GM23338 (cell line): Measurements from ENCODE around the gene VSTM5. TPM values are rescaled to one million over a fixed set of nuclear protein-coding genes. Genes with fewer than 3 reads are reported as not detected.
"Not testable (repeated sequence)": the region's sequence is repeated elsewhere in the genome, so short reads cannot be mapped to it uniquely, and the experiment has no call there.

Source experiments
- ATAC-seq: fragments of 200-7000 bp; cut with Tn5 transposase; 3 replicates; pipeline ENCODE4 v1.9.1; 2020
- DNase-seq: peaks from one replicate; pipeline ENCODE4 v3.0.0-alpha.2; 2015; ENCODE audit warnings: low spot score
- H2AFZ ChIP-seq: fragments of 200-600 bp; sonication (generic); 2 replicates; pipeline ENCODE4 v1.8.0; 2016; ENCODE audit warnings: antibody characterized with exemption, mild to moderate bottlenecking, moderate library complexity
- H3F3A ChIP-seq: fragments of 200-600 bp; sonication (generic); replicated peaks from 2 replicates; pipeline ENCODE4 v1.8.0; 2017; ENCODE audit warnings: antibody characterized with exemption, mixed run types, low read depth
- H3K27ac ChIP-seq: fragments of 200-600 bp; sonication (generic); 2 replicates; pipeline ENCODE4 v1.6.1; 2016; ENCODE audit warnings: low read depth
- H3K27me3 ChIP-seq: fragments of 200-600 bp; sonication (generic); 2 replicates; pipeline ENCODE4 v1.8.0; 2016; ENCODE audit warnings: mild to moderate bottlenecking, mixed run types, moderate library complexity; ENCODE audit not compliant: insufficient read depth
- H3K36me3 ChIP-seq: fragments of 200-600 bp; sonication (generic); 2 replicates; pipeline ENCODE4 v1.8.0; 2016; ENCODE audit warnings: mild to moderate bottlenecking; ENCODE audit not compliant: insufficient read depth
- H3K4me1 ChIP-seq: fragments of 200-600 bp; sonication (generic); 2 replicates; pipeline ENCODE4 v1.8.0; 2016; ENCODE audit warnings: mild to moderate bottlenecking, moderate library complexity; ENCODE audit not compliant: insufficient read depth
- H3K4me2 ChIP-seq: fragments of 200-600 bp; sonication (generic); 2 replicates; pipeline ENCODE4 v1.7.1; 2017; ENCODE audit warnings: mixed run types
- H3K4me3 ChIP-seq: fragments of 200-600 bp; sonication (generic); 2 replicates; pipeline ENCODE4 v1.6.1; 2016; ENCODE audit warnings: mixed run types
- H3K79me2 ChIP-seq: fragments of 200-600 bp; sonication (generic); replicated peaks from 2 replicates; pipeline ENCODE4 v1.8.0; 2017; ENCODE audit warnings: mild to moderate bottlenecking; ENCODE audit not compliant: insufficient read depth
- H3K9me2 ChIP-seq: fragments of 200-600 bp; sonication (generic); 2 replicates; pipeline ENCODE4 v1.8.0; 2017; ENCODE audit not compliant: insufficient read depth
- H4K20me1 ChIP-seq: fragments of 200-600 bp; sonication (generic); replicated peaks from 2 replicates; pipeline ENCODE4 v1.8.0; 2017; ENCODE audit warnings: mild to moderate bottlenecking; ENCODE audit not compliant: insufficient read depth
- H3K27ac Mint-ChIP-seq: 2 replicates; pipeline ENCODE4 v1.8.0; 2020; ENCODE audit warnings: inconsistent platforms, mild to moderate bottlenecking, moderate library complexity, mixed read lengths
- H3K27me3 Mint-ChIP-seq: 3 replicates; pipeline ENCODE4 v1.8.0; 2022; ENCODE audit warnings: low read depth, mild to moderate bottlenecking, moderate library complexity, mixed read lengths, inconsistent platforms; ENCODE audit not compliant: insufficient read depth, poor library complexity
- H3K36me3 Mint-ChIP-seq: 3 replicates; pipeline ENCODE4 v1.8.0; 2021; ENCODE audit warnings: low read depth, mild to moderate bottlenecking, inconsistent platforms, moderate library complexity, mixed read lengths
- H3K4me1 Mint-ChIP-seq: 3 replicates; pipeline ENCODE4 v1.8.0; 2020; ENCODE audit warnings: mild to moderate bottlenecking, inconsistent platforms, mixed read lengths
- H3K4me3 Mint-ChIP-seq: 3 replicates; pipeline ENCODE4 v1.8.0; 2021; ENCODE audit warnings: moderate library complexity, mild to moderate bottlenecking, inconsistent platforms, mixed read lengths
- H3K9me3 Mint-ChIP-seq: 3 replicates; pipeline ENCODE4 v1.8.0; 2020; ENCODE audit warnings: moderate library complexity, mild to moderate bottlenecking, inconsistent platforms, mixed read lengths
- CTCF ChIP-seq, 2 experiments: fragments of 200-600 bp in 1 of 2; sonication (generic) in 1 of 2; conservative IDR thresholded peaks; 2 replicates each; pipeline versions ENCODE4 v1.5.1 to v1.6.1; 2016 to 2017; ENCODE audit warnings: antibody characterized with exemption in 2 of 2, low read depth in 2 of 2, mild to moderate bottlenecking in 2 of 2, moderate library complexity in 1 of 2
- STAT1 ChIP-seq: IDR thresholded peaks from one replicate; pipeline ENCODE4 v1.6.1; 2016; ENCODE audit warnings: antibody characterized with exemption; ENCODE audit not compliant: unreplicated experiment
- ZNF114 ChIP-seq: fragments of 250-450 bp; sonication (Bioruptor Pico); IDR thresholded peaks from 2 replicates; pipeline ENCODE4 v1.5.0; 2020; ENCODE audit warnings: mild to moderate bottlenecking, moderate library complexity
- ZNF331 ChIP-seq: fragments of 250-450 bp; sonication (Bioruptor Pico); IDR thresholded peaks from 2 replicates; pipeline ENCODE4 v1.5.0; 2020; ENCODE audit warnings: low read depth, mild to moderate bottlenecking, moderate library complexity
- polyA plus RNA-seq: library from polyadenylated mRNA; unstranded; fragments of >200 nt; fragmentation: Nextera tagmentation; extraction: Ambion mirVana; gene quantifications from 2 replicates; pipeline ENCODE4 v1.2.1, GENCODE V29; 2016
- total RNA-seq: library from RNA; depleted of rRNA; stranded (reverse); fragments of >200 nt; shearing (Covaris generic); gene quantifications from 2 replicates; pipeline ENCODE4 v1.2.3, GENCODE V29; 2014

The VSTM5 gene
- total and polyA plus RNA-seq, 2 experiments from 2014 or later, result 0.21 to 0.66 TPM

- no peak for TF ChIP-seq ZNF331 (CRISPR knock-in tag)
- TF ChIP-seq STAT1, result no peak
- no peak for TF ChIP-seq CTCF (conservative IDR thresholded peaks at IDR 0.05; ENCODE audit: low read depth in 2 of 2)
- TF ChIP-seq ZNF114 (CRISPR knock-in tag), result no peak
- Histone ChIP-seq H3K27ac (peak overlapping the region; percentile 43; the same call in 1 of the 2 replicates), H2AFZ (no peak overlapping the region), H3K79me2 (peaks cover 47% of the 10 kb centered on the region), H3K4me1 (peaks cover 16% of the 10 kb centered on the region), H3K36me3 (peaks cover 10% of the 10 kb centered on the region; the same call in 1 of the 2 replicates), H4K20me1 (peaks cover 34% of the 10 kb centered on the region), H3K4me2 (peak overlapping the region; percentile 97), H3F3A (no peaks in the 10 kb centered on the region), H3K9me2 (no peaks in the 10 kb centered on the region), H3K4me3 (peak overlapping the region; percentile 93), H3K27me3 (no peaks in the 10 kb centered on the region)
- ATAC-seq (no peak), DNase-seq (no peak)
- H3K4me3 Mint-ChIP-seq, result peak overlapping the region; percentile 92
- H3K9me3 Mint-ChIP-seq, result peaks cover 5% of the 10 kb centered on the region; the same call in 2 of the 3 replicates
- H3K36me3 Mint-ChIP-seq, result peaks cover 38% of the 10 kb centered on the region
- H3K27ac Mint-ChIP-seq, result no peak overlapping the region
- peaks cover 20% of the 10 kb centered on the region for H3K4me1 Mint-ChIP-seq
- H3K27me3 Mint-ChIP-seq, result peaks cover 4% of the 10 kb centered on the region
These were observed 67.1 kb downstream of the VSTM5 start for GRCh38 chr11:93783362-93783761.

GRCh38 chr11:93775289-93775688 lies 75.1 kb downstream of the VSTM5 start:
- Histone ChIP-seq H3K9me2 (0 out of 2 replicates have a peak, but pooled peaks cover 6% of the 10 kb centered on the region), H3K4me1 (no peaks in the 10 kb centered on the region; the same call in 1 of the 2 replicates), H3K27ac (no peak overlapping the region), H3K27me3 (no peaks in the 10 kb centered on the region), H3F3A (no peaks in the 10 kb centered on the region), H3K4me2 (no peak overlapping the region), H4K20me1 (no peaks in the 10 kb centered on the region), H2AFZ (no peak overlapping the region), H3K79me2 (no peaks in the 10 kb centered on the region), H3K36me3 (no peaks in the 10 kb centered on the region), H3K4me3 (no peak overlapping the region)
- Mint-ChIP-seq H3K9me3 (peaks cover 29% of the 10 kb centered on the region), H3K4me1 (no peaks in the 10 kb centered on the region), H3K4me3 (no peak overlapping the region), H3K27me3 (peaks cover 5% of the 10 kb centered on the region), H3K27ac (no peak overlapping the region), H3K36me3 (peaks cover 27% of the 10 kb centered on the region)
- DNase-seq (peak; percentile 83), ATAC-seq (peak; percentile 86)
- TF ChIP-seq CTCF (conservative IDR thresholded peaks at IDR 0.05; ENCODE audit: low read depth in 2 of 2), result peak; percentile 71 to 79
- no peak for TF ChIP-seq ZNF114 (CRISPR knock-in tag)

GRCh38 chr11:93774560-93774959 lies 75.9 kb downstream of the VSTM5 start:
- not testable (repeated sequence) for H3K36me3 ChIP-seq, H2AFZ ChIP-seq
- H3K9me3 Mint-ChIP-seq, result peaks cover 24% of the 10 kb centered on the region

More at GRCh38 chr11:93774560-93774959, 75.9 kb downstream of the VSTM5 start:
- H3K79me2 ChIP-seq, ATAC-seq, H4K20me1 ChIP-seq, H3K27ac Mint-ChIP-seq, H3K4me3 ChIP-seq, H3K27ac ChIP-seq, H3K4me2 ChIP-seq, H3K4me1 ChIP-seq, H3F3A ChIP-seq, H3K9me2 ChIP-seq, DNase-seq, H3K27me3 Mint-ChIP-seq, H3K4me1 Mint-ChIP-seq, H3K27me3 ChIP-seq, H3K4me3 Mint-ChIP-seq: not testable (repeated sequence)
- H3K36me3 Mint-ChIP-seq, result peaks cover 21% of the 10 kb centered on the region
